ENCODE measurements around the gene KATNA1. TPM values are rescaled to one million over a fixed set of nuclear protein-coding genes. Genes with fewer than 3 reads are reported as not detected.
A peak's percentile ranks its signal among the peaks of the same experiment; 100 is the strongest.

KATNA1 gene
- total and polyA plus RNA-seq, 7 donors: 10.7 to 30.1 (median 20.0) TPM

DNA sequence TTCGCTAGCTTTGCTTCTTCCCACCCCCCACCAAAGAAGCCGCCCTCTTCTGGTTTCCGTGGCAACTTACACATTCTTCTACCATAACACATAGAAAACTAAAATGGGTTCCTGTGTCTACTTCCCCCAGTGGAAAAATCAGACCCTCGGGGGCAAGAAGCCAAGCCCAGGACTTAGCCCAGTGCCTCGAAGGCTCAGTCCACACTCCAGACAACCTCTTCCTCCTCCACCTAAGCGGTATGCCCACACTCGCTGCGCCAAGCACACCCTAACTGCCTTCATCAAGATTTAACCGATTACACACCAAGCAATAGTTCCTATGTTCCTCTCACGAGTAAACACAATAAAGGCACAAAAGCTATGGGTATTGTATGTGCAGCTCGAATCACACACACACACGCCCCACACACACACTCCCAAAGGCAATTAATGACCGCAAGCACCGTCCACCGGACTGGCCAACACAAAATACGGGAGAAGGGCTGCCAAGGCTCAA, 103.2 kb downstream of the KATNA1 start:
- peak; percentile 24 to 57 for DNase-seq
- peak; percentile 31 to 59 (median 44) for ATAC-seq
- TF ChIP-seq, protein P1, sequence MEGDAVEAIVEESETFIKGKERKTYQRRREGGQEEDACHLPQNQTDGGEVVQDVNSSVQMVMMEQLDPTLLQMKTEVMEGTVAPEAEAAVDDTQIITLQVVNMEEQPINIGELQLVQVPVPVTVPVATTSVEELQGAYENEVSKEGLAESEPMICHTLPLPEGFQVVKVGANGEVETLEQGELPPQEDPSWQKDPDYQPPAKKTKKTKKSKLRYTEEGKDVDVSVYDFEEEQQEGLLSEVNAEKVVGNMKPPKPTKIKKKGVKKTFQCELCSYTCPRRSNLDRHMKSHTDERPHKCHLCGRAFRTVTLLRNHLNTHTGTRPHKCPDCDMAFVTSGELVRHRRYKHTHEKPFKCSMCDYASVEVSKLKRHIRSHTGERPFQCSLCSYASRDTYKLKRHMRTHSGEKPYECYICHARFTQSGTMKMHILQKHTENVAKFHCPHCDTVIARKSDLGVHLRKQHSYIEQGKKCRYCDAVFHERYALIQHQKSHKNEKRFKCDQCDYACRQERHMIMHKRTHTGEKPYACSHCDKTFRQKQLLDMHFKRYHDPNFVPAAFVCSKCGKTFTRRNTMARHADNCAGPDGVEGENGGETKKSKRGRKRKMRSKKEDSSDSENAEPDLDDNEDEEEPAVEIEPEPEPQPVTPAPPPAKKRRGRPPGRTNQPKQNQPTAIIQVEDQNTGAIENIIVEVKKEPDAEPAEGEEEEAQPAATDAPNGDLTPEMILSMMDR (IDR thresholded peaks at IDR 0.05): peak; percentile 4
- peak overlapping the region; percentile 96 for H3K4me3 ChIP-seq
- H3K36me3 ChIP-seq (ENCODE audit: insufficient read depth in 1 of 2, low read depth in 1 of 2): peaks cover 0 to 8% of the 10 kb centered on the region in 2 donors
- intact Hi-C loops (cut with DNase I): no loop called here
- no peaks in the 10 kb centered on the region for H3K27me3 ChIP-seq (ENCODE audit: insufficient read depth in 3 of 3, low read length in 2 of 3)
- 0 to 1% (median 1%) methylated on average over 16 of the region's 16 CpGs for WGBS, 3 donors
- peak overlapping the region; percentile 99 for H3K27ac ChIP-seq
- peaks cover 28% of the 10 kb centered on the region for H3K4me1 ChIP-seq
- H3K9me3 ChIP-seq: no peaks in the 10 kb centered on the region

Other genes starting within 250 kb of the KATNA1 start
- gene SUMO4, start 248.5 kb downstream of the KATNA1 start, total RNA-seq: under 1 TPM; 0.26 to 0.42 (median 0.36) TPM
- gene SUMO4, start 248.5 kb downstream of the KATNA1 start, polyA plus RNA-seq: under 1 TPM in 1 of 3 donors, not detected in 2; 0.16 TPM
- under 1 TPM; 0.17 to 0.41 (median 0.26) TPM for gene ZC3H12D, start 163.7 kb downstream of the KATNA1 start, total RNA-seq
- under 1 TPM; 0.17 to 0.28 (median 0.26) TPM for gene ZC3H12D, start 163.7 kb downstream of the KATNA1 start, polyA plus RNA-seq
- gene PPIL4, start 102.7 kb downstream of the KATNA1 start, total RNA-seq: 10 to 100 TPM; 14.7 to 32.4 (median 22.3) TPM
- gene PPIL4, start 102.7 kb downstream of the KATNA1 start, polyA plus RNA-seq: 1 to 10 TPM; 6.9 to 8.4 (median 8.3) TPM
- gene GINM1, start 82.3 kb downstream of the KATNA1 start, total RNA-seq: 10 to 100 TPM; 26.8 to 39.0 (median 30.5) TPM
- gene GINM1, start 82.3 kb downstream of the KATNA1 start, polyA plus RNA-seq: 10 to 100 TPM; 25.9 to 35.6 (median 30.7) TPM
- 10 to 100 TPM; 11.0 to 15.5 (median 13.9) TPM for gene LATS1, start 69.4 kb upstream of the KATNA1 start, total RNA-seq
- gene LATS1, start 69.4 kb upstream of the KATNA1 start, polyA plus RNA-seq: 1 to 10 TPM; 3.4 to 8.3 (median 3.7) TPM
- 10 to 100 TPM; 17.4 to 26.8 (median 22.1) TPM for gene NUP43, start 97.8 kb upstream of the KATNA1 start, total RNA-seq
- gene NUP43, start 97.8 kb upstream of the KATNA1 start, polyA plus RNA-seq: 10 to 100 TPM in 2 of 3 donors, 1 to 10 TPM in 1; 7.3 to 17.1 (median 14.1) TPM
- gene PCMT1, start 101.0 kb upstream of the KATNA1 start, total RNA-seq: 100 to 1,000 TPM; 124 to 179 (median 149) TPM
- gene PCMT1, start 101.0 kb upstream of the KATNA1 start, polyA plus RNA-seq: 100 to 1,000 TPM; 159 to 613 (median 178) TPM
- 10 to 100 TPM in 2 of 4 donors, 1 to 10 TPM in 2; 7.9 to 29.6 (median 10.2) TPM for gene LRP11, start 215.6 kb upstream of the KATNA1 start, total RNA-seq
- 1 to 10 TPM; 1.6 to 3.2 (median 2.5) TPM for gene LRP11, start 215.6 kb upstream of the KATNA1 start, polyA plus RNA-seq
- gene RAET1E, start 249.4 kb upstream of the KATNA1 start, total RNA-seq: 1 to 10 TPM; 1.4 to 6.2 (median 3.9) TPM
- 10 to 100 TPM in 1 of 3 donors, under 1 TPM in 2; 0.04 to 17.2 (median 0.31) TPM for gene RAET1E, start 249.4 kb upstream of the KATNA1 start, polyA plus RNA-seq

Data from psoas muscle (tissue), 8 donors.